ENCODE results near the gene UBE2U.
"Not testable (repeated sequence)": the region's sequence is repeated elsewhere in the genome, so short reads cannot be mapped to it uniquely, and the experiment has no call there.

The UBE2U gene

GRCh38 chr1:64241069-64241468 is 37.6 kb downstream of the UBE2U start:
- FAIRE-seq, result no peak

- no peak for FAIRE-seq
Measured at GRCh38 chr1:64242895-64243756, 39.7 kb downstream of the UBE2U start.

- FAIRE-seq, result no peak
Measured at GRCh38 chr1:64243757-64244080, 40.3 kb downstream of the UBE2U start.

- no peak for FAIRE-seq
Measured at GRCh38 chr1:64245495-64245894, 42.1 kb downstream of the UBE2U start.

GRCh38 chr1:64246294-64246917 is 43.0 kb downstream of the UBE2U start:
- peak; percentile 94 for FAIRE-seq

GRCh38 chr1:64248065-64248464 is 44.6 kb downstream of the UBE2U start:
- FAIRE-seq, result no peak

GRCh38 chr1:64250472-64250871 is 47.0 kb downstream of the UBE2U start:
- not testable (repeated sequence) for FAIRE-seq

- no peak for FAIRE-seq
Measured at GRCh38 chr1:64251971-64252370, 48.5 kb downstream of the UBE2U start.

- not testable (repeated sequence) for FAIRE-seq
Measured at GRCh38 chr1:64257233-64257632, 53.8 kb downstream of the UBE2U start.

- FAIRE-seq, result not testable (repeated sequence)
Measured at GRCh38 chr1:64258444-64258843, 55.0 kb downstream of the UBE2U start.

GRCh38 chr1:64263335-64263734 is 59.9 kb downstream of the UBE2U start:
- no peak for FAIRE-seq

- no peak for FAIRE-seq
Measured at GRCh38 chr1:64263856-64264255, 60.4 kb downstream of the UBE2U start.

- FAIRE-seq, result no peak
Measured at GRCh38 chr1:64265141-64265540, 61.7 kb downstream of the UBE2U start.

- FAIRE-seq, result no peak
Measured at GRCh38 chr1:64266991-64267390, 63.6 kb downstream of the UBE2U start.

GRCh38 chr1:64268653-64269557 is 65.5 kb downstream of the UBE2U start:
- peak; percentile 90 for FAIRE-seq

GRCh38 chr1:64269558-64269884 is 66.1 kb downstream of the UBE2U start:
- no peak for FAIRE-seq

- no peak for FAIRE-seq
Measured at GRCh38 chr1:64280001-64280400, 76.6 kb downstream of the UBE2U start.

GRCh38 chr1:64282351-64282750 is 78.9 kb downstream of the UBE2U start:
- FAIRE-seq, result no peak

GRCh38 chr1:64287071-64287470 is 83.6 kb downstream of the UBE2U start:
- no peak for FAIRE-seq

GRCh38 chr1:64290420-64290819 is 87.0 kb downstream of the UBE2U start:
- FAIRE-seq, result no peak

- FAIRE-seq, result no peak
Measured at GRCh38 chr1:64291931-64292330, 88.5 kb downstream of the UBE2U start.

GRCh38 chr1:64292399-64292798 is 89.0 kb downstream of the UBE2U start:
- no peak for FAIRE-seq

- no peak for FAIRE-seq
Measured at GRCh38 chr1:64293820-64294219, 90.4 kb downstream of the UBE2U start.

GRCh38 chr1:64295136-64295535 is 91.7 kb downstream of the UBE2U start:
- no peak for FAIRE-seq

Data from TTC549 (cell line).